ENCODE results near the gene TMEM120B.
A peak's percentile ranks its signal among the peaks of the same experiment; 100 is the strongest.
"Not testable (repeated sequence)": the region's sequence is repeated elsewhere in the genome, so short reads cannot be mapped to it uniquely, and the experiment has no call there.

TMEM120B gene

GRCh38 chr12:121712461-121713256 is at the start of gene TMEM120B:
TMEM120B (plus strand) TSS chr12:121712752; CDS start chr12:121712896, 144 bp downstream.
- TF ChIP-seq CTCF (IDR thresholded peaks at IDR 0.05; ENCODE audit: insufficient read depth, missing control alignments), result no peak
- DNase-seq (ENCODE audit: insufficient read length, low spot score), result peak; percentile 44
- FAIRE-seq, result no peak

GRCh38 chr12:121663610-121663929 is 49.0 kb upstream of the TMEM120B start:
- FAIRE-seq (no peak), DNase-seq (ENCODE audit: insufficient read length, low spot score) (no peak)
- no peak for TF ChIP-seq CTCF (IDR thresholded peaks at IDR 0.05; ENCODE audit: insufficient read depth, missing control alignments)

GRCh38 chr12:121666829-121667228 is 45.7 kb upstream of the TMEM120B start:
- FAIRE-seq; DNase-seq (ENCODE audit: insufficient read length, low spot score): not testable (repeated sequence)

GRCh38 chr12:121668750-121669520 is 43.6 kb upstream of the TMEM120B start:
- TF ChIP-seq CTCF (IDR thresholded peaks at IDR 0.05; ENCODE audit: insufficient read depth, missing control alignments), result peak; percentile 48
- DNase-seq (ENCODE audit: insufficient read length, low spot score) (peak; percentile 69), FAIRE-seq (no peak)

GRCh38 chr12:121669521-121669900 is 43.0 kb upstream of the TMEM120B start, which contains the start of gene MORN3:
MORN3 (minus strand) TSS chr12:121669654; CDS start chr12:121669483, 171 bp downstream.
- FAIRE-seq, result no peak
- no peak for DNase-seq (ENCODE audit: insufficient read length, low spot score)
- TF ChIP-seq CTCF (IDR thresholded peaks at IDR 0.05; ENCODE audit: insufficient read depth, missing control alignments), result no peak

- FAIRE-seq (no peak), DNase-seq (ENCODE audit: insufficient read length, low spot score) (no peak)
- no peak for TF ChIP-seq CTCF (IDR thresholded peaks at IDR 0.05; ENCODE audit: insufficient read depth, missing control alignments)
Measured at GRCh38 chr12:121673013-121673511, 39.5 kb upstream of the TMEM120B start.

- FAIRE-seq (no peak), DNase-seq (ENCODE audit: insufficient read length, low spot score) (no peak)
- TF ChIP-seq CTCF (IDR thresholded peaks at IDR 0.05; ENCODE audit: insufficient read depth, missing control alignments), result no peak
Measured at GRCh38 chr12:121676190-121676589, 36.4 kb upstream of the TMEM120B start.
